Mesendoderm (in vitro differentiated cells): ENCODE data around the gene NLRP14.

ENCODE experiments used
- DNase-seq: peaks from one replicate; pipeline ENCODE4 v3.0.0; 2013
- H2AK5ac ChIP-seq: 2 replicates; pipeline ENCODE4 v1.6.1; 2013; ENCODE audit warnings: low read length, inconsistent platforms
- H2BK120ac ChIP-seq: 2 replicates; pipeline ENCODE4 v1.6.1; 2013; ENCODE audit warnings: low read depth, mild to moderate bottlenecking, low read length, moderate library complexity, mixed read lengths
- H2BK15ac ChIP-seq: replicated peaks from 2 replicates; pipeline ENCODE4 v1.6.1; 2013; ENCODE audit warnings: low read depth, mild to moderate bottlenecking, moderate library complexity
- H2BK5ac ChIP-seq: 2 replicates; pipeline ENCODE4 v1.6.1; 2013; ENCODE audit warnings: low read length, inconsistent platforms
- H3K18ac ChIP-seq: 2 replicates; pipeline ENCODE4 v1.6.1; 2013; ENCODE audit warnings: mild to moderate bottlenecking, low read length, mixed read lengths
- H3K23ac ChIP-seq: one replicate; pipeline ENCODE4 v1.6.1; 2013; ENCODE audit warnings: low read length
- H3K27ac ChIP-seq: 2 replicates; pipeline ENCODE4 v1.5.1; 2013; ENCODE audit warnings: low read depth, mild to moderate bottlenecking, inconsistent platforms, low read length, moderate library complexity
- H3K27me3 ChIP-seq: 2 replicates; pipeline ENCODE4 v1.6.1; 2013; ENCODE audit warnings: low read length, control low read depth, mild to moderate bottlenecking, inconsistent platforms; ENCODE audit not compliant: insufficient read depth, poor library complexity
- H3K36me3 ChIP-seq: 2 replicates; pipeline ENCODE4 v1.6.1; 2013; ENCODE audit warnings: low read length, inconsistent platforms; ENCODE audit not compliant: control insufficient read depth, insufficient read depth
- H3K4ac ChIP-seq: one replicate; pipeline ENCODE4 v1.6.1; 2013; ENCODE audit warnings: low read depth, mild to moderate bottlenecking, low read length, moderate library complexity
- H3K4me1 ChIP-seq: 2 replicates; pipeline ENCODE4 v1.6.1; 2013; ENCODE audit warnings: low read depth, low read length, inconsistent platforms; ENCODE audit not compliant: control insufficient read depth
- H3K4me2 ChIP-seq: 2 replicates; pipeline ENCODE4 v1.6.1; 2013; ENCODE audit warnings: low read length
- H3K4me3 ChIP-seq: 2 replicates; pipeline ENCODE4 v1.5.1; 2013; ENCODE audit warnings: mild to moderate bottlenecking, low read length
- H3K56ac ChIP-seq: one replicate; pipeline ENCODE4 v1.6.1; 2013; ENCODE audit warnings: low read length
- H3K79me1 ChIP-seq: 2 replicates; pipeline ENCODE4 v1.6.1; 2013; ENCODE audit warnings: low read length, inconsistent platforms
- H3K79me2 ChIP-seq: 2 replicates; pipeline ENCODE4 v1.6.1; 2013; ENCODE audit warnings: mild to moderate bottlenecking, low read length; ENCODE audit not compliant: control insufficient read depth, insufficient read depth
- H3K9ac ChIP-seq: 2 replicates; pipeline ENCODE4 v1.6.1; 2013; ENCODE audit warnings: low read length, inconsistent platforms
- H4K5ac ChIP-seq: one replicate; pipeline ENCODE4 v1.6.1; 2013; ENCODE audit warnings: low read length
- H4K8ac ChIP-seq: one replicate; pipeline ENCODE4 v1.6.1; 2013; ENCODE audit warnings: low read depth, mild to moderate bottlenecking, control low read depth, low read length, moderate library complexity
- WGBS: extraction: QIAGEN DNeasy Blood & Tissue Kit; methylation state at CpG from one replicate; pipeline ENCODE4 v1.1.7; 2013; ENCODE audit warnings: low lambda C conversion rate, missing lambda C conversion rate; ENCODE audit not compliant: insufficient coverage; ENCODE audit errors: extremely low coverage; 5-methylcytosine and 5-hydroxymethylcytosine counted together

NLRP14 gene

GRCh38 chr11:7081441-7081840 lies 61.2 kb downstream of the NLRP14 start:
- Histone ChIP-seq H3K36me3 (no peaks in the 10 kb centered on the region), H2BK120ac (no peak overlapping the region), H3K4me2 (no peak overlapping the region), H2BK5ac (no peak overlapping the region), H3K56ac (no peak overlapping the region), H3K18ac (no peak overlapping the region), H3K27me3 (no peaks in the 10 kb centered on the region), H4K8ac (no peak overlapping the region), H3K4me3 (no peak overlapping the region), H2AK5ac (no peak overlapping the region), H3K4ac (no peak overlapping the region), H4K5ac (no peak overlapping the region), H3K27ac (no peak overlapping the region), H3K9ac (no peak overlapping the region), H2BK15ac (no peak overlapping the region), H3K79me2 (no peaks in the 10 kb centered on the region), H3K23ac (no peak overlapping the region), H3K4me1 (no peaks in the 10 kb centered on the region), H3K79me1 (no peaks in the 10 kb centered on the region)
- no CpG with 5 or more reads among the region's 1 CpG for whole genome bisulfite sequencing
- DNase-seq = no peak

- Histone ChIP-seq H2BK15ac (no peak within 1 kb of the TSS), H2AK5ac (no peak within 1 kb of the TSS), H3K79me2 (no peaks in the 10 kb centered on the region), H3K23ac (no peak within 1 kb of the TSS), H2BK120ac (no peak within 1 kb of the TSS), H3K4me2 (no peak within 1 kb of the TSS), H4K8ac (no peak within 1 kb of the TSS), H3K4ac (no peak within 1 kb of the TSS), H2BK5ac (no peak within 1 kb of the TSS), H3K56ac (no peak within 1 kb of the TSS), H3K36me3 (no peaks in the 10 kb centered on the region), H3K9ac (no peak within 1 kb of the TSS), H3K27me3 (no peaks in the 10 kb centered on the region), H4K5ac (no peak within 1 kb of the TSS), H3K79me1 (no peaks in the 10 kb centered on the region), H3K18ac (no peak within 1 kb of the TSS), H3K27ac (no peak within 1 kb of the TSS), H3K4me1 (no peaks in the 10 kb centered on the region), H3K4me3 (no peak within 1 kb of the TSS)
- WGBS = no CpG with 5 or more reads among the region's 45 CpGs
- no peak for DNase-seq
Observed at GRCh38 chr11:7088921-7089320, 68.6 kb downstream of the NLRP14 start, which contains the start of gene RBMXL2. Gene RBMXL2 (plus strand): TSS chr11:7088998. CDS start chr11:7089121, 123 bp downstream.

GRCh38 chr11:7089328-7090251 lies 69.3 kb downstream of the NLRP14 start:
- DNase-seq = no peak
- no peak overlapping the region for H3K23ac ChIP-seq
- no peaks in the 10 kb centered on the region for H3K36me3 ChIP-seq
- H3K4me2 ChIP-seq = no peak overlapping the region
- H3K27me3 ChIP-seq = no peaks in the 10 kb centered on the region
- H3K4ac ChIP-seq = no peak overlapping the region
- no CpG with 5 or more reads among the region's 111 CpGs for WGBS
- no peak overlapping the region for H2AK5ac ChIP-seq
- H2BK120ac ChIP-seq = no peak overlapping the region
- no peaks in the 10 kb centered on the region for H3K79me2 ChIP-seq
- H3K4me3 ChIP-seq = no peak overlapping the region
- H3K79me1 ChIP-seq = no peaks in the 10 kb centered on the region
- H2BK5ac ChIP-seq = no peak overlapping the region
- no peaks in the 10 kb centered on the region for H3K4me1 ChIP-seq
- no peak overlapping the region for H4K8ac ChIP-seq
- no peak overlapping the region for H4K5ac ChIP-seq
- H2BK15ac ChIP-seq = no peak overlapping the region
- H3K56ac ChIP-seq = no peak overlapping the region
- no peak overlapping the region for H3K9ac ChIP-seq
- H3K18ac ChIP-seq = no peak overlapping the region
- H3K27ac ChIP-seq = no peak overlapping the region

GRCh38 chr11:7098235-7098832 lies 78.1 kb downstream of the NLRP14 start:
- Histone ChIP-seq H3K4me1 (no peaks in the 10 kb centered on the region), H3K79me2 (no peaks in the 10 kb centered on the region), H4K8ac (no peak overlapping the region), H3K18ac (no peak overlapping the region), H3K56ac (no peak overlapping the region), H3K4ac (no peak overlapping the region), H3K23ac (no peak overlapping the region), H3K36me3 (no peaks in the 10 kb centered on the region), H2BK120ac (no peak overlapping the region), H3K4me3 (no peak overlapping the region), H3K79me1 (no peaks in the 10 kb centered on the region), H2BK5ac (no peak overlapping the region), H4K5ac (no peak overlapping the region), H3K4me2 (no peak overlapping the region), H3K9ac (no peak overlapping the region), H3K27ac (no peak overlapping the region), H2BK15ac (no peak overlapping the region), H2AK5ac (no peak overlapping the region), H3K27me3 (no peaks in the 10 kb centered on the region)
- peak; percentile 74 for DNase-seq
- no CpG with 5 or more reads among the region's 2 CpGs for WGBS

GRCh38 chr11:7115780-7116179 lies 95.5 kb downstream of the NLRP14 start:
- no CpG with 5 or more reads among the region's 1 CpG for WGBS

More at GRCh38 chr11:7115780-7116179, 95.5 kb downstream of the NLRP14 start:
- no peak overlapping the region for H2BK5ac ChIP-seq
- H2BK15ac ChIP-seq = no peak overlapping the region
- no peaks in the 10 kb centered on the region for H3K36me3 ChIP-seq
- H3K79me2 ChIP-seq = no peaks in the 10 kb centered on the region
- no peak overlapping the region for H3K56ac ChIP-seq
- H3K27ac ChIP-seq = no peak overlapping the region
- no peak overlapping the region for H4K5ac ChIP-seq
- no peak overlapping the region for H3K4me3 ChIP-seq
- H3K9ac ChIP-seq = no peak overlapping the region
- no peak overlapping the region for H3K4me2 ChIP-seq
- no peaks in the 10 kb centered on the region for H3K4me1 ChIP-seq
- H3K79me1 ChIP-seq = no peaks in the 10 kb centered on the region
- H3K27me3 ChIP-seq = no peaks in the 10 kb centered on the region
- no peak overlapping the region for H2BK120ac ChIP-seq
- H3K4ac ChIP-seq = no peak overlapping the region
- no peak overlapping the region for H2AK5ac ChIP-seq
- no peak overlapping the region for H3K18ac ChIP-seq
- no peak overlapping the region for H4K8ac ChIP-seq
- no peak overlapping the region for H3K23ac ChIP-seq
- no peak for DNase-seq
